ENCODE data around the gene ELOF1. TPM values are rescaled to one million over a fixed set of nuclear protein-coding genes. Genes with fewer than 3 reads are reported as not detected.

ELOF1 gene
- total RNA-seq, 2 experiments from 2014 or later, result 48.0 to 53.7 TPM

GRCh38 chr19:11534538-11534937 is 24.5 kb downstream of the ELOF1 start:
- peaks cover 19% of the 10 kb centered on the region for H3K4me1 Mint-ChIP-seq
- H3K27ac Mint-ChIP-seq, result no peak overlapping the region
- intact Hi-C loops (cut with DNase I, micrococcal nuclease), result loop anchor here in 1 of 2 experiments (5.0 kb wide), 1 partner anchor 53 kb away; no protein-coding TSS in a partner anchor
- H3K27me3 Mint-ChIP-seq, result peaks cover 9% of the 10 kb centered on the region
- ChIA-PET POLR2A (no interaction called here), CTCF (no interaction called here)
- H3K9me3 Mint-ChIP-seq (ENCODE audit: low read depth), result no peaks in the 10 kb centered on the region
- no peak for ATAC-seq
- H3K36me3 Mint-ChIP-seq (ENCODE audit: low read depth), result no peaks in the 10 kb centered on the region
- no peak for DNase-seq
- H3K4me3 Mint-ChIP-seq, result no peak overlapping the region

DNA sequence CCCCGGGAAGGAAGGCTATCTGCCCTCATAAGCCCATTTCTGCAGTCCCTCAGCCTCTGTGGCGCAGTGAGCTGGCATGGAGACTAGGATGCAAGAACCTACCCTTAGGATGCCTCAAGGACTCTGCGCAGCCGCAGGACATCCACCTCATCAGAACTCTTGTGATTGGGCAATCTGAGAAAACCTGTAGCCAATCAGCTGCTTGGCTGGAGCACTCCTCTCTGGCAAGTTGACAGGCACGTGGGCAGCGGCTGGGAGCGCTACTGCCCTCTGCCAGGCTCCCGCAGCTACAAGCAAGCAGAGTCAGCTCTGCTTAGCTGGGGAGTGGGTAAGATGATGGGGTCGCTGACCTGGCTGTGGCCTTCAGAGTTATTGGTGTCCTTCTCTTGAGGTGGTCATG is 28.6 kb downstream of the ELOF1 start:
- Mint-ChIP-seq H3K9me3 (ENCODE audit: low read depth) (no peaks in the 10 kb centered on the region), H3K27me3 (no peaks in the 10 kb centered on the region), H3K36me3 (ENCODE audit: low read depth) (peaks cover 7% of the 10 kb centered on the region), H3K27ac (no peak overlapping the region), H3K4me3 (no peak overlapping the region), H3K4me1 (peaks cover 28% of the 10 kb centered on the region)
- DNase-seq, result peak; percentile 79
- ChIA-PET CTCF (no interaction called here), POLR2A (no interaction called here)
- ATAC-seq, result peak; percentile 7
- intact Hi-C loops (cut with DNase I, micrococcal nuclease), result loop anchor here in 1 of 2 experiments (5.0 kb wide), 1 partner anchor 57 kb away; no protein-coding TSS in a partner anchor

DNA sequence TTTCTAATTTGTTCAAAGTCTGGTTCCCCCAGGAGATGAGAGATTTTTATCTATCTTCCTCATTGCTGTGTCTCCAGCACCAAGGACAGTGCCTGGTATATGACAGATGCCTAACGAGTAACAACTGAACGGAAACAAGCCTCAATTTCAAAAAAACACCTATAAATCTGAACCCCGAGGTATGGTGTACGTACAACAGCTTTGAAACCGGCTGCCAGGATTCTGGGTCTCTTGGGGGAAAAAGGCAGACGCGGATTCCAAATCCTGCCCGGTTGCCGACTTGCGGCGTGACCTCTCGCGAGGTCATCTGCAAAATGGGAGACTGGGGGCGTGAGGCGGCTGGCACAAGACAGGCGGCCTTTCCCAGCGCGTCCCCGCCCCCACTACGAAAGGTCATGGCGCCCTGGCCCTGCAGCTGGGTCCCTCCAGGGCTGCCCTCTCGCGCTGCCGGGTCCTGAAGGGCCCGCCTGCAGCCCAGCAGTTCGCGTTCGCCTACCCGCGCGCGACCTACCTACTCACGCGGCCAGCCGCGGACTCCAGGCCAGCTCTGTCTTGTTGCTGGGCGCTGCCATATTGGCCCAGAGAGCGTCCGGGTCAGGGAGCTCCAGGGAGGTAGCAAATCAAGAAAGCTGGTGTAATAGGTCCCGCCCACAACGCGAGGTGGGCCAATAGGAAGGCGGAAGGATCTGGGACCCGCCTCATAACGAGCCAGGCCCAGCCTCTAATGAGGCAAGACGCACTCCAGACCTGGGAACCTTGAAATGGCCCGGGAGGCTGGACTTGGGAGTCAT is 30.3 kb downstream of the ELOF1 start, which contains the start of gene ECSIT:
Gene ECSIT, minus strand, starts transcription at position 584 of the 791 bp plus-strand sequence. CDS start 9,964 bp downstream, outside the sequence.
- peak within 1 kb of the TSS; percentile 96 for H3K27ac Mint-ChIP-seq
- H3K36me3 Mint-ChIP-seq (ENCODE audit: low read depth), result peaks cover 7% of the 10 kb centered on the region
- POLR2A ChIA-PET, result interaction anchor here (0.6 to 0.8 kb wide), 2 partner anchors 30 to 154 kb away, joined by 4 to 8 read pairs; partner anchors contain the start of gene ELOF1
- peak; percentile 97 for ATAC-seq
- intact Hi-C loops (cut with DNase I, micrococcal nuclease), result loop anchor here (1.0 to 2.0 kb wide), 9 partner anchors 23 to 147 kb away; partner anchors contain the start of genes ELOF1 (in 2 of the 2), ZNF653 (in 2 of the 2), ODAD3 (in 1 of the 2) and PRKCSH (in 1 of the 2)
- no peaks in the 10 kb centered on the region for H3K27me3 Mint-ChIP-seq
- H3K4me3 Mint-ChIP-seq, result peak within 1 kb of the TSS; percentile 99
- DNase-seq, result peak; percentile 97
- H3K4me1 Mint-ChIP-seq, result peaks cover 28% of the 10 kb centered on the region
- H3K9me3 Mint-ChIP-seq (ENCODE audit: low read depth), result no peaks in the 10 kb centered on the region
- CTCF ChIA-PET, result interaction anchor here (0.6 to 1.4 kb wide), 6 partner anchors 14 to 649 kb away, joined by 3 to 10 read pairs (median 6); partner anchors contain the start of genes ELOF1, ODAD3 and PRKCSH

DNA sequence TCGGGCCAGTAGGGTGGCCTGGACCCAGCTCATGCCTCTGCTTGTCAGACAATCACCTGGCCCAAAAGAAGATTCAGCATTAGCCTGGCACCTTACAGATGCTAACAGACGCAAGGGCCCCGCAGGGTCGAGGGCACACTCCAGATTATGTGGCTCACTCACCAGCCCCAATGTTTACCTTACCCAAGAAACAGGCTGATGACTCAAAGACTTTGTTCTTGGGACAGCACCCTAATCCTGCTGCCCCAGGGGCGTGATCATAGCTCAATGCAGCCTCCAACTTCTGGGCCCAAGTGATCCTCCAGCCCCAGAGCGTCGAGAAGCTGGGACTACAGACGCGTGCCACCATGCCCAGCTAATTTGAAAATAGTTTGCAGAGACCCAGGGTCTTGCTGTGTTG is 39.9 kb downstream of the ELOF1 start:
- CTCF ChIA-PET, result interaction anchor here (0.6 kb wide), 1 partner anchor 142 kb away, joined by 3 read pairs; no protein-coding TSS in a partner anchor
- Mint-ChIP-seq H3K4me1 (no peaks in the 10 kb centered on the region), H3K36me3 (ENCODE audit: low read depth) (peaks cover 17% of the 10 kb centered on the region), H3K27ac (no peak overlapping the region), H3K27me3 (no peaks in the 10 kb centered on the region), H3K9me3 (ENCODE audit: low read depth) (no peaks in the 10 kb centered on the region), H3K4me3 (no peak overlapping the region)
- POLR2A ChIA-PET, result no interaction called here
- ATAC-seq (no peak), DNase-seq (no peak)
- intact Hi-C loops (cut with DNase I, micrococcal nuclease), result no loop called here

DNA sequence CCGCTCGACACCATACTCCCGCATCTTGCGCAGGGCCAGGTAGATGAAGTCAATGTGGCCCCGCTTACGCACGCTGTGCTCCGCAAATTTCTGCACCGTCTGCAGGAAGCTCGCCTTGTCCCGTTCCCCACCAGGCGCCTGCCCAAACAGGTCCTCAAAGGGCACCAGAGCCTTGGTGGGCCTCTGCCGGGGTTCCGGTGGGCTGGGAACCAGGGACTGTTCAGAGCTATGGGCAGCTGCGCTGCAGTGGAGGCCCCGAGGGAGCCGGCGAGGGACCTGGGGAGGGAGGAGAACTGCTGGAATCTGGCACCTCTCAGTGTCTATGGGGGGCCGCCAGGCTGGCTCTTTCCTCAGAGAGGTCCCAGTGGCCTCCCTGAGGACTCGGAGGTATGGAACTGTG is 45.1 kb downstream of the ELOF1 start:
- no peaks in the 10 kb centered on the region for H3K27me3 Mint-ChIP-seq
- ATAC-seq (no peak), DNase-seq (no peak)
- peaks cover 17% of the 10 kb centered on the region for H3K36me3 Mint-ChIP-seq (ENCODE audit: low read depth)
- H3K4me1 Mint-ChIP-seq, result no peaks in the 10 kb centered on the region
- ChIA-PET POLR2A (no interaction called here), CTCF (no interaction called here)
- H3K4me3 Mint-ChIP-seq, result no peak overlapping the region
- H3K9me3 Mint-ChIP-seq (ENCODE audit: low read depth), result no peaks in the 10 kb centered on the region
- H3K27ac Mint-ChIP-seq, result no peak overlapping the region
- intact Hi-C loops (cut with DNase I, micrococcal nuclease), result no loop called here

DNA sequence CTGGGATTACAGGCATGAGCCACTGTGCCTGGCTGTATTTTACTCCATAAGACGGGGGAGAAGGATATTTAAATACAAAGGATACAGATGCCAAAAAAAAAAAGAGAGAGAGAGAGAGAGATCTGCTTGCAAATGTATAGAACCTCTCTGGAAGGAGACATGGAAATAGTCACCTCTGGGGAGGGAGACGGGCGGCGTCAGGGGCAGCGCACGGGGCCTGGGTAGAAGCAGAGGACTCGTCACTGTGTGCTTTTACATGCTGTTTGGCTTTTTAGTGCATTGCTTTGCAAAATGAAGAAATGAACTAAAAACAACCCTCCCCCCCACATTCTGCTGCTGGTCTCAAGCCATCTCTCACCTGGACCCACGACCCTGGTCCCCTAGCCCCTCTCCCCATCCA is 48.6 kb downstream of the ELOF1 start:
- H3K27me3 Mint-ChIP-seq, result no peaks in the 10 kb centered on the region
- intact Hi-C loops (cut with DNase I, micrococcal nuclease), result no loop called here
- peaks cover 21% of the 10 kb centered on the region for H3K36me3 Mint-ChIP-seq (ENCODE audit: low read depth)
- ATAC-seq, result no peak
- H3K4me3 Mint-ChIP-seq, result no peak overlapping the region
- no peak for DNase-seq
- H3K9me3 Mint-ChIP-seq (ENCODE audit: low read depth), result no peaks in the 10 kb centered on the region
- ChIA-PET POLR2A (no interaction called here), CTCF (no interaction called here)
- H3K4me1 Mint-ChIP-seq, result peaks cover 5% of the 10 kb centered on the region
- no peak overlapping the region for H3K27ac Mint-ChIP-seq

DNA sequence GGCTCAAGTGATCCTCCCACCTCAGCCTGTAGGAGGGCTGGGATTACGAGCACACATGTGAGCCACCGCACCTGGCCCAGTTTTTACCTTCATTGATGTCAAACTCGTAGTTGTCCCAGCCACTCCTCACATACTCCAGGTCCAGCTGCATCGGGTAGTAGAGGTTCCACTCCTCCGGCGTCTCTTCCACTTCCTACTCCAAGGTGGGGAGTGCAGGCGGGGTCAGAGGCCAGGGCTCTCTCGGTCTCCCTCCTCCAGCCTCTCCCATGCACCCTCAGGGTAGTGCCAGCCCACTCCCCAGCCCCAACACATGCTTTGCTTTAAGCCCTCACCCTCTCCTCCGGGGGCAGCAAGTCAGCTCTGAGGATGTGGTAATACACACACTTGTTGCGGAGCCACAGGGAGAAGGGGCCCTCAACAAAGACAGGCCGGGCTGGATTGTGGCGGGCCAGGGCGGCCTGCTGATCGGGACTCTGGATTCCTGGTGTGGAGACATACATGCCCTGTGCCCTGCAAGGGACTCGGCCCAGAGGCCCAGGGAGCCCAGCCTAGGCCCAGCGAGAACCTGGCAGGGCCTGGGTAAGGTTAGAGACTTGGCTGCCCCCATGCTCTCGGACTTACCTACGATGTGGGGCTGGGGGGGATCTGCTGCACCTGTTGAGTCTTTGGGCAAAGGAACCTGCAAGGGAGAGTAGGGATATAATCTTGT is 51.5 kb downstream of the ELOF1 start:
- Mint-ChIP-seq H3K36me3 (ENCODE audit: low read depth) (peaks cover 17% of the 10 kb centered on the region), H3K9me3 (ENCODE audit: low read depth) (no peaks in the 10 kb centered on the region), H3K4me3 (peak overlapping the region; percentile 83), H3K27ac (no peak overlapping the region), H3K4me1 (peaks cover 12% of the 10 kb centered on the region), H3K27me3 (no peaks in the 10 kb centered on the region)
- no peak for DNase-seq
- POLR2A ChIA-PET, result no interaction called here
- no peak for ATAC-seq
- CTCF ChIA-PET, result no interaction called here
- intact Hi-C loops (cut with DNase I, micrococcal nuclease), result no loop called here

DNA sequence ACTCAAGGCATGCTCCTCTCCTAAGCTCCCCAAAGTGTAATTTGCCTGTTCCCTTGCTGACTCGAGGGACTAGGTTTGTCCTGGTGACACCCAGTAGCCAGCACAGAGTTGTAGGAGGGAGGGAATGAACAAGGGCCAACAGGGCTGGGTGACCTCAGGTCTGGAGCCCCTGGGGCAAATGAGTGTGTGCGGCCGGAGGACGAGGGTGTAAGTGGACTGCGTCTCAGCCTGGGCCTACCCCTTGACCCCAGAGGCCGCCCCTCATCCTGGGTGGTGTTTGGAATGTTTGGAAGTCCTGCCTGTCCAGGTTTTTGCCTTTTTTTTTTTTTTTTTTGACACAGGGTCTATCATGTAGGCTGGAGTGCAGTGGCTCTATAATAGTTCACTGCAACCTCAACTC is 52.1 kb downstream of the ELOF1 start:
- Mint-ChIP-seq H3K9me3 (ENCODE audit: low read depth) (no peaks in the 10 kb centered on the region), H3K27ac (peak overlapping the region; percentile 68), H3K4me3 (peak overlapping the region; percentile 83), H3K27me3 (no peaks in the 10 kb centered on the region), H3K4me1 (peaks cover 12% of the 10 kb centered on the region), H3K36me3 (ENCODE audit: low read depth) (peaks cover 14% of the 10 kb centered on the region)
- no peak for ATAC-seq
- intact Hi-C loops (cut with DNase I, micrococcal nuclease), result no loop called here
- ChIA-PET POLR2A (no interaction called here), CTCF (no interaction called here)
- no peak for DNase-seq

GRCh38 chr19:11506101-11506555 is 52.9 kb downstream of the ELOF1 start:
- DNase-seq, result no peak
- Mint-ChIP-seq H3K4me3 (peak overlapping the region; percentile 83), H3K4me1 (peaks cover 12% of the 10 kb centered on the region), H3K9me3 (ENCODE audit: low read depth) (no peaks in the 10 kb centered on the region), H3K36me3 (ENCODE audit: low read depth) (peaks cover 16% of the 10 kb centered on the region), H3K27me3 (no peaks in the 10 kb centered on the region), H3K27ac (peak overlapping the region; percentile 94)
- POLR2A ChIA-PET, result no interaction called here
- ATAC-seq, result peak; percentile 27
- CTCF ChIA-PET, result interaction anchor here (1.7 kb wide), 1 partner anchor 23 kb away, joined by 6 read pairs; no protein-coding TSS in a partner anchor
- intact Hi-C loops (cut with DNase I, micrococcal nuclease), result no loop called here

DNA sequence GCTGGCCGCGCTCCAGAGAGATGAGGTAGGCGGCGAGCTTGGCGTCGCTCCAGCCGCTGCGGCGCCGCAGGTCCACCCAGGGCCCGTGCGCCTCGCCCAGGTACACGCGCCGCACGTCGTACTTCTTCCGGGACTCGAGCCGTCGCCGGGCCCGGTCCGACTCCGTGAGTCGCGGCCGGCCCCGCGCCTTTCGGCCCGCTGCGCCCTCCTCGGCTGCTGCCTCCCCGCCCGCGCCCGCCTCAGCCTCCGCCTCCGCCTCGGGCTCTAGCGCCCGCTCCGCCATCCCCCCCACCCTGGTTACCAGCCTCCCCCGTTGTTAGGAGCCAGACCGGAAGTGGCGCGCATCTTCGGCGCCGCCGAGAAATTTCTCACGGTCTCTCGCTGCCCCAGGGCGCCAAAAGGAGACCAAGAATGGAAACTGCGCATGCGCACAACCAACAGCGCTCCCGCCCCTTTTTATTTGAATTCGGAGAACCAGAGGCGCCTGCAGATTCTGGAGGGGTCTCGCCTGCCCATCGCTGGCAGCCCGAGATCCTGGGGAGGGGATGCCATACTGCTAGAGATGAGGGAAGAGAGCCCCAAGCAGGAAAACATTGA is 53.4 kb downstream of the ELOF1 start, which contains the start of gene ZNF653:
Gene ZNF653, minus strand, starts transcription at position 336 of the 597 bp plus-strand sequence. Its CDS starts 53 bp downstream, at position 283.
- Mint-ChIP-seq H3K36me3 (ENCODE audit: low read depth) (peaks cover 16% of the 10 kb centered on the region), H3K4me3 (peak within 1 kb of the TSS; percentile 83), H3K27ac (peak within 1 kb of the TSS; percentile 94), H3K27me3 (no peaks in the 10 kb centered on the region), H3K4me1 (peaks cover 12% of the 10 kb centered on the region), H3K9me3 (ENCODE audit: low read depth) (no peaks in the 10 kb centered on the region)
- ChIA-PET POLR2A (no interaction called here), CTCF (interaction anchor here (1.7 kb wide), 1 partner anchor 23 kb away, joined by 6 read pairs; no protein-coding TSS in a partner anchor)
- peak; percentile 67 for ATAC-seq
- DNase-seq, result peak; percentile 97
- intact Hi-C loops (cut with DNase I, micrococcal nuclease), result loop anchor here (1.0 to 2.0 kb wide), 19 partner anchors 23 to 708 kb away; partner anchors contain the start of genes ECSIT (in 2 of the 2), ELOF1 (in 2 of the 2), CARM1 (in 1 of the 2) and CCDC159 (in 1 of the 2)

DNA sequence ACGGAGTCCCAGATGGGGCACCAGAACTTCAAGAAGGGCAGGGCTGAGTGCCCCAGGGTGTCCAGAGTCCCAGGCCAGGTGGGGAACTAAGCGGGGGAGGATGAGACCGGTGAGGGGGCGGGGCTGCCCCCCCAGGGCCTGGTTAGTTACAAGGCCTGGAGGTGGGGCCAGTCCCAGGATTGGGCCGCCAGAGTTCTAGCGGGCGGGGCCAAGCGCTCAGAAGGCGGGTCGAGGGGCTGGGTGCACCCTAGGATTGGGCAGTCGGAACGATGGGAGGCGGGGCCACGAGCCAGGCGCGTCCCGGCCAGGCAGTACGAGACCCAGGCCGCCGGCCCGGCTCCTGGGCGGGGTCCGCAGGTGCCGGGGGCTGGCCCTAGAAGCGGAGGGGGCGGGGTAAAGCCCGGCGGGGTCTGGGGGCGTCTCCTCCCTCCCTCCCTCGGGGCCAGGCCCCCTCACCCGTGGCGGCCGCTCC is 54.0 kb downstream of the ELOF1 start:
- no peaks in the 10 kb centered on the region for H3K9me3 Mint-ChIP-seq (ENCODE audit: low read depth)
- intact Hi-C loops (cut with DNase I, micrococcal nuclease), result loop anchor here (1.0 to 2.0 kb wide), 19 partner anchors 22 to 708 kb away; partner anchors contain the start of genes ECSIT (in 2 of the 2), ELOF1 (in 2 of the 2), CARM1 (in 1 of the 2) and CCDC159 (in 1 of the 2)
- ChIA-PET CTCF (interaction anchor here (1.7 kb wide), 1 partner anchor 22 kb away, joined by 6 read pairs; no protein-coding TSS in a partner anchor), POLR2A (no interaction called here)
- no peaks in the 10 kb centered on the region for H3K27me3 Mint-ChIP-seq
- H3K27ac Mint-ChIP-seq, result peak overlapping the region; percentile 87
- H3K36me3 Mint-ChIP-seq (ENCODE audit: low read depth), result peaks cover 16% of the 10 kb centered on the region
- H3K4me1 Mint-ChIP-seq, result peaks cover 12% of the 10 kb centered on the region
- DNase-seq, result peak; percentile 98
- H3K4me3 Mint-ChIP-seq, result peak overlapping the region; percentile 83
- ATAC-seq, result peak; percentile 95
